Gastroesophageal sphincter (tissue), 4 donors: Measurements from ENCODE around the gene HLA-DMB. TPM values are rescaled to one million over a fixed set of nuclear protein-coding genes. Genes with fewer than 3 reads are reported as not detected.

Experiments used
- ATAC-seq: fragments of 150-250 bp; one replicate; pipeline ENCODE4 v1.9.1; 2016; ENCODE audit warnings: mild to moderate bottlenecking, moderate library complexity
- H3K27ac ChIP-seq, 4 donors: fragments of 200-600 bp; sonication (generic) in 3 of 4; 1 replicate in 3 of 4; 2 replicates in 1 of 4; pipeline ENCODE4 v1.5.1; 2016 to 2019
- H3K27me3 ChIP-seq: fragments of 200-600 bp; sonication (generic); one replicate; pipeline ENCODE4 v1.5.1; 2019
- H3K36me3 ChIP-seq, 2 donors: fragments of 200-600 bp; sonication (generic); one replicate each; pipeline ENCODE4 v1.5.1; 2019; ENCODE audit warnings: control low read depth in 1 of 2
- H3K4me1 ChIP-seq, 3 donors: fragments of 200-600 bp; sonication (generic); 1 replicate in 2 of 3; 2 replicates in 1 of 3; pipeline ENCODE4 v1.5.1; 2016 to 2019; ENCODE audit warnings: control low read depth in 2 of 3
- H3K4me3 ChIP-seq, 2 donors: fragments of 200-600 bp; sonication (generic); one replicate each; pipeline ENCODE4 v1.5.1; 2019; ENCODE audit warnings: mild to moderate bottlenecking in 1 of 2, moderate library complexity in 1 of 2
- H3K9me3 ChIP-seq, 3 donors: fragments of 200-600 bp; sonication (generic); one replicate each; pipeline ENCODE4 v1.5.1; 2017 to 2019; ENCODE audit warnings: control low read depth in 2 of 3
- EP300 ChIP-seq: sonication (generic); formaldehyde crosslinking; IDR thresholded peaks from one replicate; pipeline ENCODE4 v1.6.1; 2017; ENCODE audit warnings: antibody characterized with exemption, mild to moderate bottlenecking
- POLR2A ChIP-seq, 2 donors: fragments of 450-650 bp; IDR thresholded peaks; one replicate each; pipeline ENCODE4 v1.6.1; 2017; ENCODE audit warnings: antibody characterized with exemption in 2 of 2, mild to moderate bottlenecking in 2 of 2, moderate library complexity in 1 of 2
- POLR2AphosphoS5 ChIP-seq: sonication (generic); formaldehyde crosslinking; IDR thresholded peaks from one replicate; pipeline ENCODE4 v1.6.1; 2017; ENCODE audit warnings: antibody characterized with exemption
- WGBS, 2 donors: methylation state at CpG; one replicate each; pipeline ENCODE4 v1.1.5; 2018; ENCODE audit warnings: low coverage in 1 of 2; 5-methylcytosine and 5-hydroxymethylcytosine counted together
- total RNA-seq, 4 donors: library from RNA; depleted of rRNA; stranded (reverse); fragments of >200 nt; gene quantifications; one replicate each; pipeline ENCODE4 v1.1.0, GENCODE V29; 2016
- TF ChIP-seq, protein P1 (sequence below), 4 experiments: fragments of 200-600 bp in 2 of 4; fragments of 450-650 bp in 2 of 4; sonication (generic) in 1 of 4; IDR thresholded peaks; one replicate each; pipeline ENCODE4 v1.5.1; 2017 to 2019; ENCODE audit warnings: antibody characterized with exemption in 4 of 4, mild to moderate bottlenecking in 2 of 4, moderate library complexity in 2 of 4

Gene HLA-DMB
- total RNA-seq, 4 donors from 2014 or later = 7.3 to 26.0 (median 11.6) TPM

DNA sequence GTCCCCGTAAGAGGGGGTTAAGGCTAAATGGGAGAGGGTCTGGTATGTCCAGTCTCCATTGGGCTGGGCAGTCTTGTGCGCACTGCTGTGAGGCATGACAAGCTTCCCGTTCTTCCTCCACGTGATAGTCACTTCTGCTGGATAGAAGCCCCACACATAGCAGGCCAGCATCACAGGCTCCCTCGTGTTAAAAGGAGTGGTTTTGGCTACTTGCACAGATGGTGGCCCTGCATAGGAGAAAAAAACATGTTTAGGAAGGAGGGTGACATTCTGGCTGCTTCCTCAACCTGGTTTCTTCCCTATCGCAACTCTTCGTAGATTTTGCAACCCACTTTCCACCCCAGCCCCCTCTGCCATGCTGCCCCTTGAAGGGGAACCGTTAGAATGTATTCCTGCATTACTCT, 3.6 kb downstream of the HLA-DMB start:
- H3K27ac ChIP-seq = no peak overlapping the region

DNA sequence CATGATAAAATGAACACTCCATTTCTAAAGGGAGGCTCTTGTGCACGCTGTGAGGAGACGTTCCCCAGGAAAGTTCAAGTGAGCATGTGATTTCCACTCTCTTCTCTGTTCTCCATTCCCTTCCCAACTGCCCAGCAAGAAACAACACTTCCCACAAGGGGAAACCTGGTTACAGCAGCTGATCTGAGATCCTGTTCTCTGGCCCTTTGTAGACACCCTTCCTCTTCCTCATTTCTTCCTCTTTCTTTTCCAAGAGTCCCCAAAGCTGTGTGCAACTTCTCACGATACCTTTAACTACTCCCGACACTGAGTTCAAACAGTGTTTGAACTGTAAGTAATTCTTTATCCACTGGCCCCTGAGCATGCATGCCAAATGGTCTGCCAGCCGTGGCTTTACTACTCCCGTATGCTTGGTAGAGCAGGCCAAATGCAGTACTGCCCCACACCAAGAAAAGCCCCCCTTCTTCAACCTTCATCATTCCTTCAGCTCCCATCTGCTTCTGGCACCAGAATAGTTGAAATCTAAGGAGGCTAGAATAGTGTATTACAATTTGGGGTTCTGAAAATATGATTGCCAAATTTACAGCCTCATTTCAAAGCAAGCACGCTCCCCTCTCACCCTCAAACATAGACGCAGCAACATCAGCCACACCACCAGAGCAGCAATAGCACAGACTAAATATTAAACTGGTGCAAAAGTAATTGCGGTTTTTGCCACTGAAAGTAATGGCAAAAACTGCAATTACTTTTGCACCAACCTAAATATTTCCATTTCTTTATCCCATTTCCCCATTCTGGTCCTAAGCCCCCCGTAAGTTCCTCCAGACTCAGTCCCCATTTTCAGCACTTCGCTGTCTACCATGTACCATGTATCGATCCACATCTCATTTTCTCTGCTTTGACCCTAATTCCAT, 4.3 kb downstream of the HLA-DMB start:
- H3K4me3 ChIP-seq = no peak overlapping the region
- H3K9me3 ChIP-seq = no peaks in the 10 kb centered on the region
- H3K4me1 ChIP-seq = peaks cover 0 to 7% (median 0%) of the 10 kb centered on the region in 3 donors
- H3K36me3 ChIP-seq = no peaks in the 10 kb centered on the region
- no peak overlapping the region for H3K27ac ChIP-seq
- H3K27me3 ChIP-seq = no peaks in the 10 kb centered on the region
- no peak for ATAC-seq
- TF ChIP-seq POLR2A (IDR thresholded peaks at IDR 0.05) (no peak), EP300 (no peak), POLR2AphosphoS5 (no peak)
- TF ChIP-seq, protein P1, sequence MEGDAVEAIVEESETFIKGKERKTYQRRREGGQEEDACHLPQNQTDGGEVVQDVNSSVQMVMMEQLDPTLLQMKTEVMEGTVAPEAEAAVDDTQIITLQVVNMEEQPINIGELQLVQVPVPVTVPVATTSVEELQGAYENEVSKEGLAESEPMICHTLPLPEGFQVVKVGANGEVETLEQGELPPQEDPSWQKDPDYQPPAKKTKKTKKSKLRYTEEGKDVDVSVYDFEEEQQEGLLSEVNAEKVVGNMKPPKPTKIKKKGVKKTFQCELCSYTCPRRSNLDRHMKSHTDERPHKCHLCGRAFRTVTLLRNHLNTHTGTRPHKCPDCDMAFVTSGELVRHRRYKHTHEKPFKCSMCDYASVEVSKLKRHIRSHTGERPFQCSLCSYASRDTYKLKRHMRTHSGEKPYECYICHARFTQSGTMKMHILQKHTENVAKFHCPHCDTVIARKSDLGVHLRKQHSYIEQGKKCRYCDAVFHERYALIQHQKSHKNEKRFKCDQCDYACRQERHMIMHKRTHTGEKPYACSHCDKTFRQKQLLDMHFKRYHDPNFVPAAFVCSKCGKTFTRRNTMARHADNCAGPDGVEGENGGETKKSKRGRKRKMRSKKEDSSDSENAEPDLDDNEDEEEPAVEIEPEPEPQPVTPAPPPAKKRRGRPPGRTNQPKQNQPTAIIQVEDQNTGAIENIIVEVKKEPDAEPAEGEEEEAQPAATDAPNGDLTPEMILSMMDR (IDR thresholded peaks at IDR 0.05) = no peak
- 79 to 82% methylated on average over 7 to 12 of the region's 12 CpGs for WGBS, 2 donors

More for the DNA sequence above, 3.6 kb downstream of the HLA-DMB start:
- Histone ChIP-seq H3K9me3 (no peaks in the 10 kb centered on the region), H3K4me1 (peaks cover 0 to 7% (median 0%) of the 10 kb centered on the region in 3 donors), H3K4me3 (no peak overlapping the region), H3K36me3 (no peaks in the 10 kb centered on the region), H3K27me3 (no peaks in the 10 kb centered on the region)
- 69 to 79% methylated on average over 2 to 4 of the region's 8 CpGs for WGBS, 2 donors
- ATAC-seq = peak; percentile 47
- TF ChIP-seq EP300 (no peak), POLR2AphosphoS5 (no peak)
- TF ChIP-seq, protein P1 (IDR thresholded peaks at IDR 0.05) = no peak

DNA sequence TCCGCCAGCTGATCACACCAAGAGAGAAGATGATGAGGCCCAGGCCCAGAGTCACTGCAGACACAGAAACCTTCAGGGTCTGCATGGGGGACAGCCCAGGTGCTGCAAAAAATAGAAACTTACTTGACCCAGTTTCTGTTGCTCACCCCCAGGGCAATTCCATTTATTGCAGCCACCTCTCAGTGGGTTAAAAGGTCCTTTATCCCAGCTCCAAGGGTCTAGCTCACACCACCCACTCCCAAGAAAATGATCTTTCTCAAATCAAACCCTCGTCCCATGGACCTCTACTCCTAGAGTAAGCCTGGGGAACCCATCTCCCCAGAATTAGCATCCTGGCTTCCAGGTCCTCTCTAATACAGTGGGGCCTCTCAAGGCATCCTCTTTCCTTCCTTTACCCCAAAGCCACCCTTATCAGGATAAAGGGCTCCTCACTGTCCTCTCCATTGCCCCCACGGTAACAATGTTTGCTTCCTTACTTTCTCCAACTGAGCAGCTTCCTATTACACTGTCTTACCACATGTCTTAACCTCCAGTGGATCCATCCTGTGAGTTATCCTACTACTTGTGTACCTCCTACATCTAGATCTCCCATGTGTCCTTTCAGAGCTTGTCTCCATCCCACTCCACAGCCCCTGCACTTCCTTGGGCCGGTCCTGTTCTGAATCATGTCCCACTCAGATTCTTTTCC, 5.1 kb downstream of the HLA-DMB start:
- Histone ChIP-seq H3K27ac (no peak overlapping the region), H3K36me3 (no peaks in the 10 kb centered on the region), H3K4me1 (peaks cover 0 to 5% (median 0%) of the 10 kb centered on the region in 3 donors), H3K4me3 (no peak overlapping the region), H3K9me3 (no peaks in the 10 kb centered on the region), H3K27me3 (no peaks in the 10 kb centered on the region)
- no peak for ATAC-seq
- 83 to 90% methylated on average over 2 to 4 of the region's 4 CpGs for WGBS, 2 donors
- TF ChIP-seq, protein P1 (IDR thresholded peaks at IDR 0.05) = no peak
- TF ChIP-seq EP300 (no peak), POLR2A (IDR thresholded peaks at IDR 0.05) (no peak), POLR2AphosphoS5 (no peak)

DNA sequence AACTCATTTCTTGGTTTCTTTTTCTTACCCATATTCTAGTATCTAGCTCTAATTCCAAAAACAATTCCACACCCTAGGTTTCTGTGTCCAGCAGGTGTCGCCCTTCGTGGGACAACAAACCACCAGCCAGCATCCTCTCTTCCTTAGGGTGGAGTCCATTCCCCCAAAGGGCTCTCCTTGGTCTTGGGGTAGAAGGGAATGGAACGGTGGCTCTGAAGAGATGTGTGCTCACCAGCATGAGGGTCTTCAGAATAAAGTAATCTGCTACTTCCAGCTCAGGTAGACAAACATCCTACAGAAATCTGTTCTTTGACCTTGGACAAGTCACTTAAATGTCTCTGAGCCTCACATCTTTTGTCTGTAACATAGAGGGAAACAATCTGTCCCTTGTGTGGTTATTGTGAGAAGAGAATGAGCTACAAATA, 7.2 kb downstream of the HLA-DMB start:
- no peaks in the 10 kb centered on the region for H3K36me3 ChIP-seq
- H3K27ac ChIP-seq = no peak overlapping the region
- H3K27me3 ChIP-seq = no peaks in the 10 kb centered on the region
- 0% methylated on average over 1 of the region's 3 CpGs; no CpG with 5 or more reads in 1 of the 2 donors for WGBS, 2 donors
- H3K9me3 ChIP-seq = no peaks in the 10 kb centered on the region
- H3K4me1 ChIP-seq = no peaks in the 10 kb centered on the region
- ATAC-seq = peak; percentile 72
- TF ChIP-seq, protein P1 (IDR thresholded peaks at IDR 0.05) = peak; percentile 76 to 85 (median 84)
- TF ChIP-seq EP300 = no peak
- TF ChIP-seq POLR2AphosphoS5 = no peak
- no peak for TF ChIP-seq POLR2A (IDR thresholded peaks at IDR 0.05)
- H3K4me3 ChIP-seq = no peak overlapping the region
